IPS DF 6.9 (cell line): ENCODE results near the gene LRRC75B.

ENCODE experiments used
- DNase-seq: peaks from one replicate; pipeline ENCODE4 v3.0.0-alpha.2; 2013; ENCODE audit warnings: low read depth, low spot score
- H3K27ac ChIP-seq: one replicate; pipeline ENCODE4 v1.5.1; 2013; ENCODE audit warnings: low read length, control low read depth
- H3K27me3 ChIP-seq: 2 replicates; pipeline ENCODE4 v1.6.1; 2013; ENCODE audit warnings: mild to moderate bottlenecking, low read length; ENCODE audit not compliant: control insufficient read depth, insufficient read depth
- H3K36me3 ChIP-seq: 2 replicates; pipeline ENCODE4 v1.6.1; 2013; ENCODE audit warnings: low read length; ENCODE audit not compliant: control insufficient read depth, insufficient read depth
- H3K4me1 ChIP-seq: 2 replicates; pipeline ENCODE4 v1.6.1; 2013; ENCODE audit warnings: low read length; ENCODE audit not compliant: control insufficient read depth, insufficient read depth
- H3K4me3 ChIP-seq: 2 replicates; pipeline ENCODE4 v1.5.1; 2013; ENCODE audit warnings: mild to moderate bottlenecking, low read length
- H3K9me3 ChIP-seq: 2 replicates; pipeline ENCODE4 v1.6.1; 2013; ENCODE audit warnings: low read length, inconsistent platforms; ENCODE audit not compliant: control insufficient read depth, insufficient read depth
- WGBS: extraction: QIAGEN DNeasy Blood & Tissue Kit; methylation state at CpG from one replicate; pipeline ENCODE4 v1.1.7; 2013; ENCODE audit warnings: mixed read lengths, missing lambda C conversion rate; ENCODE audit not compliant: insufficient read length, insufficient coverage; 5-methylcytosine and 5-hydroxymethylcytosine counted together

The LRRC75B gene

GRCh38 chr22:24584871-24585411, 7.9 kb downstream of the LRRC75B start:
- Histone ChIP-seq H3K27me3 (no peaks in the 10 kb centered on the region), H3K27ac (no peak overlapping the region), H3K4me1 (no peaks in the 10 kb centered on the region), H3K9me3 (no peaks in the 10 kb centered on the region), H3K36me3 (peaks cover 3% of the 10 kb centered on the region), H3K4me3 (no peak overlapping the region)
- no peak for DNase-seq
- no CpG with 5 or more reads among the region's 10 CpGs for WGBS

DNA sequence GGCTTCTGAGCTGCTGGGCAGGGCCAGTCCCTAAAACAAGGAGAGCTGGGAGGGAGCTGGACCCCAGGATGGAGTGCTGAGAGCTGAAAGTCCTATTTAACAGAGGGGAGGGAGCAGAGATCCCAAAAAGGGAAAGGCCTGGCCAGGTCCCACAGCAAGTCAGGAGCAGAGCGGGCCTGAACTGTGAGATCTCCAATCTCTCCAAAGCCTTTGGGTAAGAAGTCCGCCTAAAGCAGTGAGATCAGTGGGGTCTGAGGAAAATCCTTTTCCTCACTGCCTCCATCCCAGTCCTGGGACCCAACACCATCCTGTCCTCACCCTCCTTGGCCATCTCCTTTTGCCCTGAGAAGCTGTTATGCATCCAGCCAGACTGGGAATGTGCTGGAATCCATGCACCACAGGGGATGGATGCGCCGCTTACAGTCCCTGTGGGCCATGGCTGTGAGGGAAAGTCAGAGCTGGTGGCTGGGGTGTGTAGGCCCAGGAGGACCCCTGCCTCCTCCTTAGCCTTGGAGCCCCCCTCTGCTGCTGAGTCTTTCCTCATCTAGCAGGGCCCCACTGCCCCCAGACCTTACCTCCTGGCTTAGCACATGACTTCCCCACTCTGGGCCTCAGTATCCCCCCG, 8.6 kb downstream of the LRRC75B start:
- no peaks in the 10 kb centered on the region for H3K27me3 ChIP-seq
- no peak overlapping the region for H3K27ac ChIP-seq
- H3K9me3 ChIP-seq, result no peaks in the 10 kb centered on the region
- no peak for DNase-seq
- H3K4me3 ChIP-seq, result no peak overlapping the region
- peaks cover 3% of the 10 kb centered on the region; the same call in 1 of the 2 replicates for H3K36me3 ChIP-seq
- no peaks in the 10 kb centered on the region for H3K4me1 ChIP-seq
- no CpG with 5 or more reads among the region's 5 CpGs for WGBS

GRCh38 chr22:24583221-24584165, 9.4 kb downstream of the LRRC75B start:
- Histone ChIP-seq H3K9me3 (no peaks in the 10 kb centered on the region), H3K36me3 (peaks cover 3% of the 10 kb centered on the region; the same call in 1 of the 2 replicates), H3K27me3 (no peaks in the 10 kb centered on the region), H3K27ac (no peak overlapping the region), H3K4me3 (no peak overlapping the region), H3K4me1 (no peaks in the 10 kb centered on the region)
- no peak for DNase-seq
- WGBS, result no CpG with 5 or more reads among the region's 19 CpGs

- Histone ChIP-seq H3K27ac (no peak overlapping the region), H3K27me3 (no peaks in the 10 kb centered on the region), H3K4me3 (no peak overlapping the region), H3K36me3 (no peaks in the 10 kb centered on the region), H3K4me1 (no peaks in the 10 kb centered on the region), H3K9me3 (no peaks in the 10 kb centered on the region)
- DNase-seq, result no peak
- WGBS, result no CpG with 5 or more reads among the region's 12 CpGs
Measured at GRCh38 chr22:24582056-24582814, 10.6 kb downstream of the LRRC75B start.

DNA sequence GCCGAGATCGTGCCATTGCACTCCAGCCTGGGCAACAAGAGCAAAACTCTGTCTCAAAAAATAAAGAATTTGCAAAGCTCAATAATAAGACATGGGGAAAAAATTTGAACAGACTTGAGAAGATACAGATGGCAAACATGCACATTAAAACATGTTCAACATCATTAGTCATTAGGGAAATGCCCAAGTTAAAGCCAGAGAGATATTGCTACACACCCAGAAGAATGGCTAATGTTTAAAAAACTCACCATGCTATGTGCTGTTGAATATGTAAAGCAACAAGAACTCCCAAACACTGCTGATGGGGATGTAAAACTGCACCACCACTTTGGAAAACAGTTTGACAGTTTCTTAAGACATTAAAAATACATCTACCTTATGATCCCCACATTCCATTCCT, 12.6 kb downstream of the LRRC75B start:
- Histone ChIP-seq H3K36me3 (no peaks in the 10 kb centered on the region), H3K27ac (no peak overlapping the region), H3K4me3 (no peak overlapping the region), H3K27me3 (no peaks in the 10 kb centered on the region), H3K9me3 (no peaks in the 10 kb centered on the region), H3K4me1 (no peaks in the 10 kb centered on the region)
- WGBS, result no CpG with 5 or more reads among the region's 2 CpGs
- no peak for DNase-seq

- Histone ChIP-seq H3K27ac (no peak overlapping the region), H3K4me3 (no peak overlapping the region), H3K36me3 (no peaks in the 10 kb centered on the region), H3K9me3 (no peaks in the 10 kb centered on the region), H3K4me1 (no peaks in the 10 kb centered on the region), H3K27me3 (no peaks in the 10 kb centered on the region)
- DNase-seq, result no peak
- WGBS, result no CpG with 5 or more reads among the region's 1 CpG
Measured at GRCh38 chr22:24579258-24579601, 13.6 kb downstream of the LRRC75B start.

GRCh38 chr22:24578355-24579257, 14.3 kb downstream of the LRRC75B start:
- Histone ChIP-seq H3K4me1 (no peaks in the 10 kb centered on the region), H3K4me3 (no peak overlapping the region), H3K9me3 (no peaks in the 10 kb centered on the region), H3K27me3 (no peaks in the 10 kb centered on the region), H3K27ac (no peak overlapping the region), H3K36me3 (peaks cover 1% of the 10 kb centered on the region; the same call in 1 of the 2 replicates)
- DNase-seq, result no peak
- no CpG with 5 or more reads among the region's 8 CpGs for WGBS

- Histone ChIP-seq H3K4me3 (no peak overlapping the region), H3K27ac (no peak overlapping the region), H3K27me3 (no peaks in the 10 kb centered on the region), H3K9me3 (no peaks in the 10 kb centered on the region), H3K36me3 (peaks cover 11% of the 10 kb centered on the region; the same call in 1 of the 2 replicates), H3K4me1 (no peaks in the 10 kb centered on the region)
- DNase-seq, result no peak
- WGBS, result no CpG with 5 or more reads among the region's 1 CpG
Measured at GRCh38 chr22:24576778-24577177, 16.1 kb downstream of the LRRC75B start.

- WGBS, result no CpG with 5 or more reads among the region's 7 CpGs
- peaks cover 29% of the 10 kb centered on the region; the same call in 1 of the 2 replicates for H3K36me3 ChIP-seq
- no peaks in the 10 kb centered on the region for H3K4me1 ChIP-seq
- H3K4me3 ChIP-seq, result no peak overlapping the region
- H3K9me3 ChIP-seq, result no peaks in the 10 kb centered on the region
- H3K27me3 ChIP-seq, result no peaks in the 10 kb centered on the region
- no peak for DNase-seq
- no peak overlapping the region for H3K27ac ChIP-seq
Measured at GRCh38 chr22:24571266-24571665, 21.6 kb downstream of the LRRC75B start.
